Breast epithelium (tissue), 4 donors: Measurements from ENCODE around the gene NUAK2. TPM values are rescaled to one million over a fixed set of nuclear protein-coding genes. Genes with fewer than 3 reads are reported as not detected.

ENCODE experiments used
- DNase-seq, 2 donors: peaks; one replicate each; pipeline ENCODE4 v3.0.0-alpha.2; 2019; ENCODE audit warnings: low spot score in 2 of 2
- H3K27ac ChIP-seq, 2 donors: fragments of 200-600 bp; sonication (generic) in 1 of 2; one replicate each; pipeline ENCODE4 v1.5.1; 2016 to 2019; ENCODE audit warnings: mild to moderate bottlenecking in 1 of 2
- H3K27me3 ChIP-seq, 2 donors: fragments of 200-600 bp; sonication (generic) in 1 of 2; one replicate each; pipeline versions ENCODE4 v1.5.1 to v1.6.0; 2017 to 2019; ENCODE audit warnings: control low read depth in 1 of 2, mild to moderate bottlenecking in 1 of 2
- H3K36me3 ChIP-seq: fragments of 200-600 bp; one replicate; pipeline ENCODE4 v1.5.1; 2019
- H3K4me1 ChIP-seq, 2 donors: fragments of 200-600 bp; sonication (generic); one replicate each; pipeline ENCODE4 v1.5.1; 2016 to 2019; ENCODE audit warnings: control low read depth in 1 of 2
- H3K4me3 ChIP-seq, 3 donors: fragments of 200-600 bp; sonication (generic); 1 replicate in 2 of 3; 2 replicates in 1 of 3; pipeline ENCODE4 v1.5.1; 2016 to 2019; ENCODE audit warnings: mild to moderate bottlenecking in 3 of 3, moderate library complexity in 2 of 3
- H3K9me3 ChIP-seq, 2 donors: fragments of 200-600 bp; sonication (generic) in 1 of 2; one replicate each; pipeline ENCODE4 v1.5.1; 2016 to 2019; ENCODE audit warnings: control low read depth in 1 of 2
- CTCF ChIP-seq, 3 donors: fragments of 450-650 bp; IDR thresholded peaks; one replicate each; pipeline ENCODE4 v1.5.1; 2016 to 2017; ENCODE audit warnings: antibody characterized with exemption in 3 of 3, mild to moderate bottlenecking in 3 of 3, moderate library complexity in 3 of 3
- POLR2A ChIP-seq: fragments of 450-650 bp; IDR thresholded peaks from one replicate; pipeline ENCODE4 v1.6.1; 2016; ENCODE audit warnings: antibody characterized with exemption, mild to moderate bottlenecking, moderate library complexity
- POLR2AphosphoS5 ChIP-seq, 3 donors: sonication (generic); formaldehyde crosslinking; IDR thresholded peaks; one replicate each; pipeline ENCODE4 v1.6.1; 2017; ENCODE audit warnings: antibody characterized with exemption in 3 of 3
- intact Hi-C: fragments of 100-400 bp; cut with DNase I; formaldehyde crosslinking; loops from one replicate; pipeline ENCODE4 v1.15.1; 2023; ENCODE audit warnings: low total_unique reads
- total RNA-seq, 3 donors: library from RNA; depleted of rRNA; stranded (reverse); fragments of >200 nt; gene quantifications; one replicate each; pipeline ENCODE4 v1.1.0, GENCODE V29; 2016

Gene NUAK2
- total RNA-seq, 3 donors from 2014 or later = 0.98 to 2.2 (median 1.1) TPM

DNA sequence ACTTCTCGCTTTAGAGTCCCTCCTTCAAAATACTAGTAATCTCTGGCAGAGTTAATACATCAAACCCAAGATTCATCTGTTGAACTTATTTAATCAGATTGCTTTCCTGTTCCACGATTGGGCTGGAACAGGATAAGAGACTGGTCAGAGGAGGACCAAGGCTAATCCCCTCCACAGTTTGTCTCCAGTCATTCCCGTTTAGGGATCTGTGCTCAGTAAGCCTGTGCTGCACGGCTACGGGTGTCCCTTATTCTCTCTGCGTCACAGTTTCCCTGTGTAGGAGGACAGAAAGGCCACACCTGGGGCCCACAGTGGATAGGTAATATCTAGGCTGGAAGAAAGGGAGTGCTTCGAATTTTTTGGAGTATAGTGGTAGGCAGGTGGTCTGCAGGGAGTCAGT is 16.5 kb upstream of the NUAK2 start:
- intact Hi-C loops = no loop called here
- no peaks in the 10 kb centered on the region for H3K36me3 ChIP-seq
- no peak overlapping the region for H3K4me3 ChIP-seq
- H3K9me3 ChIP-seq = no peaks in the 10 kb centered on the region
- no peak overlapping the region for H3K27ac ChIP-seq
- DNase-seq = no peak
- no peaks in the 10 kb centered on the region for H3K27me3 ChIP-seq
- no peaks in the 10 kb centered on the region for H3K4me1 ChIP-seq
- TF ChIP-seq POLR2AphosphoS5 (IDR thresholded peaks at IDR 0.05) = no peak
- no peak for TF ChIP-seq POLR2A
- TF ChIP-seq CTCF (IDR thresholded peaks at IDR 0.05) = no peak

DNA sequence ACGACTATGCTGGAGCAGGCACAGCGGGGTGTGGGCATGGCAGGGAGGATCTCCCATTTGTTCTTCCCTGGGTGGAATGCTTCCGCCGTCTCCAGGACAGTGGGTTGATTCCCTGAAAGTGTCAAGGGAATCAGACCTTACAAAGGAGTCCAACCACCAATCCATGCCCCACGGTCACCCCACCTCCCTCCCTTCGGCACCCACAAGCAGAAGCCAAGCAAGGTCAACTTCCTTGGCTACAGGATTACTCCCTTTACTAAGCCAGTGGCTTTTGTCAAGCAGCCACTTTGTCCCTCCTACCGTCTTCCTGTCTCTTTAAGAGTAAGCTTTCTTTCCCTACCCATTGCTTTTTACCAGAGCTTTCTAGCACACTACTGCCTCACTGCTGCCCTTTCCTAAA is 15.9 kb upstream of the NUAK2 start:
- no peaks in the 10 kb centered on the region for H3K36me3 ChIP-seq
- TF ChIP-seq CTCF (IDR thresholded peaks at IDR 0.05) (no peak), POLR2AphosphoS5 (IDR thresholded peaks at IDR 0.05) (no peak), POLR2A (no peak)
- H3K27ac ChIP-seq = no peak overlapping the region

DNA sequence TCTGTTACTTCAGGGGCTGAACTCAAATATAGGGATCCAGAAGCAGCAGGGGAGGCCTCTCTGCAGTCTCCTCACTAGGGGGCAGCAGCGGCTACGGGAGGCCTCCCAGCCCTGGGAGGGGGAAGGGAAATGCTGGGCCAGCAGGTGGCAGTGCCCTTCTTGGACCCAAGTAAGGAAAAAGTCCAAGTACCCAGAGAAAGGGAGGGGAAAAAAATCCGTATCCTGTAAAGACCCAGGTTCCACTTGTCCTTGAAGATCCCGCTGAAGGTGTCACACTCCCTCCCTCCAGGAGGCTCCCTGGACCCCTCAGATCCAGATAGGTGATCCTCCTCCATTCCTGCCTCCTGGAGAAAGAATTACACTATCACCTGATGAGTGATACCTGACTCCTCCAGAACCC is 14.1 kb upstream of the NUAK2 start:
- H3K9me3 ChIP-seq = no peaks in the 10 kb centered on the region
- no peak overlapping the region for H3K4me3 ChIP-seq
- H3K27me3 ChIP-seq = no peaks in the 10 kb centered on the region
- no peaks in the 10 kb centered on the region for H3K4me1 ChIP-seq
- no peaks in the 10 kb centered on the region for H3K36me3 ChIP-seq
- TF ChIP-seq POLR2A (no peak), CTCF (IDR thresholded peaks at IDR 0.05) (peak; percentile 70 to 94 (median 76)), POLR2AphosphoS5 (IDR thresholded peaks at IDR 0.05) (no peak)
- intact Hi-C loops = no loop called here
- H3K27ac ChIP-seq = no peak overlapping the region
- peak; percentile 60 to 72 for DNase-seq

More for the DNA sequence above, 15.9 kb upstream of the NUAK2 start:
- no peak overlapping the region for H3K4me3 ChIP-seq
- no peak for DNase-seq
- H3K4me1 ChIP-seq = no peaks in the 10 kb centered on the region
- H3K27me3 ChIP-seq = no peaks in the 10 kb centered on the region
- H3K9me3 ChIP-seq = no peaks in the 10 kb centered on the region
- intact Hi-C loops = no loop called here

- Histone ChIP-seq H3K36me3 (no peaks in the 10 kb centered on the region), H3K4me1 (no peaks in the 10 kb centered on the region), H3K4me3 (no peak overlapping the region), H3K9me3 (no peaks in the 10 kb centered on the region), H3K27ac (no peak overlapping the region), H3K27me3 (no peaks in the 10 kb centered on the region)
- DNase-seq = no peak
- no peak for TF ChIP-seq POLR2AphosphoS5 (IDR thresholded peaks at IDR 0.05)
- no peak for TF ChIP-seq CTCF (IDR thresholded peaks at IDR 0.05)
- no peak for TF ChIP-seq POLR2A
- intact Hi-C loops = no loop called here
Observed at GRCh38 chr1:205332015-205332791, 10.7 kb upstream of the NUAK2 start.

DNA sequence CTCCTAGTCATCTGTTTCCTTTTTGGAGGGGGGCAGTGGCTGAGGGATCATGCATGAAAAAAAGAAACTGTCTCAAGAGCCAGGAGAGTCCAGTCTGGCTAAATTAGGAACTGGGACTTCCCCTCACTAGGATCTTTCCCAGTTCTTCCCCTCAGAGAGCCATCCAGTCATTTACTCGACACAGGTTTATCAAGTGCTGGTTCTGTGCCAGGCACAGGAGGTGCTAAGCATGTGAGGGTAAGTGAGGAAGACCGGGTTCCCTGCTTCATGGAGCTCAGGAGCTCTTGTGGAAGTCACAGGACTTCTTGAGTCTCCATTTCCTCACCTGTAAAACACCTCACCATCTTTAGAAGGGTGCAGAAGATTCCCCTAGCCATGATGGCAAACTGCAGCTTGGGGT is 8.6 kb upstream of the NUAK2 start:
- intact Hi-C loops = no loop called here
- no peak for DNase-seq

More for the DNA sequence above, 8.6 kb upstream of the NUAK2 start:
- Histone ChIP-seq H3K4me3 (no peak overlapping the region), H3K27me3 (peaks cover 0 to 6% of the 10 kb centered on the region in 2 donors), H3K4me1 (no peaks in the 10 kb centered on the region), H3K27ac (no peak overlapping the region), H3K36me3 (no peaks in the 10 kb centered on the region), H3K9me3 (no peaks in the 10 kb centered on the region)
- no peak for TF ChIP-seq POLR2A
- TF ChIP-seq POLR2AphosphoS5 (IDR thresholded peaks at IDR 0.05) = no peak
- TF ChIP-seq CTCF (IDR thresholded peaks at IDR 0.05) = no peak
